ENCODE measurements around the gene PRKAB1.
"Not testable (repeated sequence)": the region's sequence is repeated elsewhere in the genome, so short reads cannot be mapped to it uniquely, and the experiment has no call there.

- not testable (repeated sequence) for TF ChIP-seq CTCF (conservative IDR thresholded peaks at IDR 0.05; ENCODE audit: low read depth in 2 of 2); JUNB (IDR thresholded peaks at IDR 0.05; ENCODE audit: unreplicated experiment); EZH2 (IDR thresholded peaks at IDR 0.05; ENCODE audit: low read depth, unreplicated experiment); POLR2AphosphoS5 (IDR thresholded peaks at IDR 0.05; ENCODE audit: low read depth); ZNF331 (CRISPR knock-in tag; IDR thresholded peaks at IDR 0.05; ENCODE audit: low read depth); ETS1 (IDR thresholded peaks at IDR 0.05); STAT1 (IDR thresholded peaks at IDR 0.05; ENCODE audit: unreplicated experiment)
Observed at GRCh38 chr12:119618328-119618896, 49.5 kb upstream of the PRKAB1 start.

Data from GM23338 (cell line).